ENCODE measurements around the gene PRAC1.
A peak's percentile ranks its signal among the peaks of the same experiment; 100 is the strongest.

The PRAC1 gene

GRCh38 chr17:48692049-48692448, 30.3 kb downstream of the PRAC1 start:
- DNase-seq, result no peak

- no peak for DNase-seq
Observed at GRCh38 chr17:48690655-48691054, 31.7 kb downstream of the PRAC1 start.

DNA sequence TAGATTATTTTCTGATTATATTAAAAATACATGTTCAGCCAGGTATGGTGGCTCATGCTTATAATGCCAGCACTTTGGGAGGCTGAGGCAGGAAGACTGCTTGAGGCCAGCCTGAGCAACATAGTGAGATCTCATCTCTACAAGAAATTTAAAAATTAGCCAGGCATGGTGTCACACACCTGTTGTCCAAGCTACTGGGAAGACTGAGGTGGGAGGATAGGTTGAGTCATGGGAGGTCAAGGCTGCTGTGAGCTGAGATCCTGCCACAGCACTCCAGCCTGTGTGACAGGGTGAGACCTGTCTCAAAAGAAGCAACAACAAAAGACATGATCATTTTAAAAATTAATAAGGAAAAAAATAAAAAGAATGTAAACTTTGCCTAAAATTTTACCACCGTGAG, 40.7 kb downstream of the PRAC1 start:
- no peak for DNase-seq

DNA sequence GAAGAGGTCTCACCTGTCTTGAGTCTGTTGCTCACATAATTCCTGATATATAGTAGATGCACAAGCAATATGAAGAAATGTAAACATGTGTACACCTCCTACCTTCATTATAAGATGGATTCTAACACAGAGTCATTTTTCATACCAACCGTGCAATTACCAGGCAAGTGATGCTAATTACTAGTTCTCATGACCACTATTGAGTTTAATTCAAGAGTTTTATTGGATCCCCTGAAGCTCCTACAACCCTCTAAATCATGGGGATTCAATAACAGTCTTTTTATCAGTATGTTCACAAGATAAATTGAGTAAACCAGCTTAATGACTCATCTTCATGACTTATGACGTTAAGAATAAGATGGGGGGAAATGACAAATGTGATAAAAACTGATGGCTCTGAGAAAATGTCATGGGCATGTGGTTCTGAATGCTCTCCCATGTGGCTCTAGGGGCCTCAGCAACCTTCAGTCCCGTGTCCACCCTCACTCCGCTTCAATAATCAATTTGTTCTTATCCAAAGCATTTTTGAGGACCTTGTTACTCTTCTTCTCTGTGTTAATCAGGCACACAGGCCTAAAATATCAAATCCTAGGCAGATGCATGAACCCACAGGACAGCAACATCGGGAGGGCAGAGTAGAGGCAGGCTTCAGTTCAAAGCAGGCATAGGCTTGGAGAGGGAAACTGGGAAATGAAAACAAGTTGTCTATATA, 42.8 kb downstream of the PRAC1 start:
- DNase-seq, result no peak

DNA sequence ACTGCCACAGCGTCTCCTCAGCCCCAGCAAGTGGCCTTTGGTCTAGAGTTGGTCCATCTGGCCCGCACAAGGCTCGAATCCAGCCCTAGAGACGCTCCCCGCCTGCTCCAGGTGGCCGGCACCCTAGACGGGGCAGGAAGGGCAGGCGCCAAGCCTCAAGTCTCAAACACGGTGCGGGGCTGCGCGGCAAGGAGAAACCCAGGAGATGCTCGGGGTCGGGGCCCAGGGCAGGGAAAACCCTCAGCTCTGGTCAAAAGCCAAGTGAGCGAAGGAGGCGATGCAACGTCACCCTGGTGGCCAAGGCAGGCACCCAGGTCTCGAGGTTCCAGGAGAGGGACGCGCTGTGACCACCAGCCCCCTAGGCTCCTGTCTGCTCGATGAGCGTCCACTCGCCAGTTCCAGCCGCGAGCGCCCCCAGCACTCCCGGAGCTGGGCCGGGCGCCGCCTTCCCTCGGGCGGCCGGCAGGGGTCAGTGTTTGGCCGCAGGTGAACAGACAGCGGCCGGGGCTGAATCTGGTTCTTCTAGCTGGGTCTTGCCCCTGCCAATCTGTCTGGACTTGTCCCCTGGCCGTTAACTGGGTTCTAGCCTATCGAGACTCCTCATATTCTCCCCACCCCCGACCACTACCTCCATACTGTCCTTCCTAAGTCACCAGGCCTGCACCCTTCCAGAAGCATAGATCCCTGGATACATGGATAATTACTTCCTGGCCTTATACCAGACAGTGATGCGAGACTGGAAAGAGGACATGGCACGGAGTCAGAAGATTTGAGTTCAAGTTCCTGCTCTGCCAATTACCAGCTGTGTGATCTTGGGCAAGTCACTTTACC, 44.0 kb downstream of the PRAC1 start:
- DNase-seq, result peak; percentile 73

DNA sequence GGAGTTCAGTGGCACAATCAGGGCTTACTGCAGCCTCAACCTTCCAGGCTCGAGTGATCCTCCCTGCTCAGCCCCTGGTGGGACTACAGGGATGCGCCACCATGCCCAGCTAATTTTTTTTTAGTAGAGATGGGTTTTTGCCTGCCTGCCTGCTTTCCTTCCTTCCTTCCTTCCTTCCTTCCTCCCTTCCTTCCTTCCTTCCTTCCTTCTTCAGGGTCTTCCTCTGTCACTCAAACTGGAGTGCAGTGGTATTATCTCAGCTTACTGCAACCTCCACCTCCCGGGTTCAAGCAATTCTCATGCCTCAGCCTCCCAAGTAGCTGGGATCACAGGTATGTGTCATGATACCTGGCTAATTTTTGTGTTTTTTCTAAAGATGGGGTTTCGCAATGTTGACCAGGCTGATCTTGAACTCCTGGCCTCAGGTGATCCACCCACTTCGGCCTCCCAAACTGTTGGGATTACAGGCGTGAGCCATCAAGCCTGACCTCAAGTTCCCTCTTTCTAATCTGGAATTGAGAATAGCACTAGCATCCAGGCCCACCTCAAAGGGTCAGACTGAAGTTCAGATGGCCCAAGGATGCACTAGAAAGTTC, 45.3 kb downstream of the PRAC1 start:
- no peak for DNase-seq

DNA sequence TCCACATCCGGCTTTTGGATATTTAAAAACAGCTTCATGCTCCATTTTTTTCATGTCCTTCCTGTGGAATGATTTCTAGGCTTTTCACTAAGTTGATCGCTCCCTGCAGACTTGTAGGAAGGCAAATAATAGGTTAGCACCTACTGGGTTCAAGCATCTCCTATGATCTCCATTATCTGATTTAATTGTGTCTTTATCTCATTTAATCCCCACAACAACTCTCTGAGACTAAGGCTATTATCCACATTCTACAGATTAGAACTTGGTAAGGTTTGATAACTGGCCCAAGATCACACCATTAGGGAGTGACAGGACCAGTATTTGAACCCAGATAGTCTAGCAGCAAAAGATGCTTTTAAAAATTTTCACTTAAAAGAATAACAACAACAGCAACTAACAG, 50.0 kb downstream of the PRAC1 start:
- DNase-seq, result no peak

Measured in activated CD8-positive, alpha-beta memory T cell treated with anti-CD3 and anti-CD28 coated beads, Interleukin-2, amount 50 U/mL, for 4 hours (primary cell).